Measurements from ENCODE around the gene MAPK6.
"Not testable (repeated sequence)": the region's sequence is repeated elsewhere in the genome, so short reads cannot be mapped to it uniquely, and the experiment has no call there.

The MAPK6 gene

GRCh38 chr15:52080706-52081392 lies 61.8 kb downstream of the MAPK6 start:
- DNase-seq (ENCODE audit: low spot score) = no peak

- peak; percentile 42 for DNase-seq (ENCODE audit: low spot score)
These were observed 63.4 kb downstream of the MAPK6 start for GRCh38 chr15:52082197-52083036.

- not testable (repeated sequence) for DNase-seq (ENCODE audit: low spot score)
These were observed 64.0 kb downstream of the MAPK6 start for GRCh38 chr15:52083037-52083359.

GRCh38 chr15:52083603-52084002 lies 64.6 kb downstream of the MAPK6 start:
- no peak for DNase-seq (ENCODE audit: low spot score)

GRCh38 chr15:52085299-52085698 lies 66.3 kb downstream of the MAPK6 start:
- DNase-seq (ENCODE audit: low spot score) = no peak

- DNase-seq (ENCODE audit: low spot score) = no peak
These were observed 67.2 kb downstream of the MAPK6 start for GRCh38 chr15:52086011-52086786.

- DNase-seq (ENCODE audit: low spot score) = no peak
These were observed 71.2 kb downstream of the MAPK6 start for GRCh38 chr15:52090193-52090592.

GRCh38 chr15:52093167-52093538 lies 74.1 kb downstream of the MAPK6 start:
- no peak for DNase-seq (ENCODE audit: low spot score)

GRCh38 chr15:52093539-52094510 lies 74.8 kb downstream of the MAPK6 start:
- DNase-seq (ENCODE audit: low spot score) = peak; percentile 73

- no peak for DNase-seq (ENCODE audit: low spot score)
These were observed 76.0 kb downstream of the MAPK6 start for GRCh38 chr15:52094811-52095584.

- peak; percentile 64 for DNase-seq (ENCODE audit: low spot score)
These were observed 76.7 kb downstream of the MAPK6 start for GRCh38 chr15:52095597-52096262.

- not testable (repeated sequence) for DNase-seq (ENCODE audit: low spot score)
These were observed 77.5 kb downstream of the MAPK6 start for GRCh38 chr15:52096536-52096935.

- no peak for DNase-seq (ENCODE audit: low spot score)
These were observed 78.2 kb downstream of the MAPK6 start for GRCh38 chr15:52097180-52097579.

GRCh38 chr15:52098323-52098722 lies 79.3 kb downstream of the MAPK6 start:
- DNase-seq (ENCODE audit: low spot score) = no peak

- no peak for DNase-seq (ENCODE audit: low spot score)
These were observed 80.7 kb downstream of the MAPK6 start for GRCh38 chr15:52099651-52100272.

GRCh38 chr15:52100807-52101442 lies 81.9 kb downstream of the MAPK6 start:
- peak; percentile 47 for DNase-seq (ENCODE audit: low spot score)

GRCh38 chr15:52101542-52102323 lies 82.7 kb downstream of the MAPK6 start:
- DNase-seq (ENCODE audit: low spot score) = no peak

GRCh38 chr15:52102463-52102862 lies 83.4 kb downstream of the MAPK6 start:
- peak; percentile 64 for DNase-seq (ENCODE audit: low spot score)

Data from GM03348 (cell line).